AG09319 (cell line): Measurements from ENCODE around the gene ANKRD62.

Experiments
- DNase-seq: peaks from one replicate; pipeline ENCODE4 v3.0.0-alpha.2; 2010; ENCODE audit warnings: low read depth; ENCODE audit errors: extremely low read depth
- TF ChIP-seq, protein P1 (sequence below): IDR thresholded peaks from 2 replicates; pipeline ENCODE4 v1.5.1; 2011; ENCODE audit warnings: low read depth, mild to moderate bottlenecking, inconsistent platforms, low read length, moderate library complexity

The ANKRD62 gene

DNA sequence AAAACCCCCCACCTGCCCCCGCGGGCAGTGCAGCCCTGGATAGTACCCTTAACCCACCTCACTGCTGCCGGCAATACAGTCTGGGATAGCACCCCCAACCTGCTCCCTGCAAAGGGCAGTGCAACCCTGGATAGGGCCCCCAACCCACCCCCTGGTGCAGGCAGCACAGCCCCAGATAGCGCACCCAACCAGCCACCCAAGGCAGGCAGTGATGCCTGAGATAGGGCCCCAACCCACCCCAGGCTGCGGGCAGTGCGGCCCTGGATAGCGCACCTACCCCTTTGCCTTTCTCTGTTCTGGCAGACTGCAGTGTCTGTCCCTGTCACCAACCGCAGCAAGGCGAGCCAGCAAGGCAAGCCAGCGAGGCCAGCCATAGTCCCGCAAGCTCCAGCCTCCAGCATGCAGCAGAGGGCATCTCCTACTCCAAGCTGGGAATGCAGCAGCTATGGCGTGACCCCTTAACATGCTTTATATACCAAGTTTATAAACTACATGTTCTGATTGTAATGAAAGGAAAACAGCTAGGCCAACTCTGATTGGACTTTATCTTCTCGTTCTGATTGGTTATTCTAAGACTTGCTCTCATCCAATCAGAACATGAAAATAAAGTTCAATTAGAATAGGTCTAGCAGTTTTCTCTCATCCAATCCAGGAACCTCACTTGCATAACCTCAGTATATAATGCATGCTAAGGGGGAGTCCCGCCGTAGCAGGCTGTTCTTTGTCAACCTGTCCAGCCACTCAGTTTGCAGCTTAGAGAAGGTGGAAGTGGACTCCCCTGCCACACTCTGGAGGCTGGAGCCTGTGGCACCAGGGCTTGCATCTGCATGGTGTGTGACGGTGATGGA lies 34.1 kb upstream of the ANKRD62 start:
- TF ChIP-seq, protein P1, sequence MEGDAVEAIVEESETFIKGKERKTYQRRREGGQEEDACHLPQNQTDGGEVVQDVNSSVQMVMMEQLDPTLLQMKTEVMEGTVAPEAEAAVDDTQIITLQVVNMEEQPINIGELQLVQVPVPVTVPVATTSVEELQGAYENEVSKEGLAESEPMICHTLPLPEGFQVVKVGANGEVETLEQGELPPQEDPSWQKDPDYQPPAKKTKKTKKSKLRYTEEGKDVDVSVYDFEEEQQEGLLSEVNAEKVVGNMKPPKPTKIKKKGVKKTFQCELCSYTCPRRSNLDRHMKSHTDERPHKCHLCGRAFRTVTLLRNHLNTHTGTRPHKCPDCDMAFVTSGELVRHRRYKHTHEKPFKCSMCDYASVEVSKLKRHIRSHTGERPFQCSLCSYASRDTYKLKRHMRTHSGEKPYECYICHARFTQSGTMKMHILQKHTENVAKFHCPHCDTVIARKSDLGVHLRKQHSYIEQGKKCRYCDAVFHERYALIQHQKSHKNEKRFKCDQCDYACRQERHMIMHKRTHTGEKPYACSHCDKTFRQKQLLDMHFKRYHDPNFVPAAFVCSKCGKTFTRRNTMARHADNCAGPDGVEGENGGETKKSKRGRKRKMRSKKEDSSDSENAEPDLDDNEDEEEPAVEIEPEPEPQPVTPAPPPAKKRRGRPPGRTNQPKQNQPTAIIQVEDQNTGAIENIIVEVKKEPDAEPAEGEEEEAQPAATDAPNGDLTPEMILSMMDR = no peak
- no peak for DNase-seq

DNA sequence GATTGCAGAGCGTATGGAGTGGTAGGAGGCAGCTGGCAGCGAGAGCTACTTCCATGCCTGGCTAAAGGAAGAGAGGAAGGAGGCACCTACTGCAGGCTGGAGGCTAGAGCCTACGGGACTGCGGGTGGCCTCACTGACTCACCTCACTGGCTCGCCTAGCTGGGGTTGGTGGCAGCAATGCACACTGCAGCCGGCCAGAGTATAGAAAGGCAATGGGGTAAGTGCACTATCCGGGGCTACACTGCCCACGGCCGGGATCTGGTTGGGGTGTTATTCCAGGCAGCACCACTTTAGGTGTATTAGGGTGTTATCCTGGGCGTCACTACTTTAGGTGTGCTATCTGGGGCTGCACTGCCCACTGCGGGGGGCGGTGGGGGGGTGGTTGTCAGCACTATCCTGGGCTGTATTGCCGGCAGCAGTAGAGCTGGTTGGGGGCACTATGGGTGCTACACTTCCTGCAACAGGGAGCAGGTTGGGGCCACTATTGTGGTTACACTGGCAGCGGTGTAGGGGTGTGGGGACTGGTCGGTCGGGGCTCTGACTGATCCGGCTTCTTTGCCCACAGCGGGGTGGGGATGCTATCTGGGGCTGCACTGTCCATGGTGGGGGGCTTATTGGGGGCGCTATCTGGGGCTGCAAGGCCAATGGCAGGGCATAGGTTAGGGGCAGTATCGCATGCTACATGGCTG lies 33.3 kb upstream of the ANKRD62 start:
- DNase-seq = no peak
- TF ChIP-seq, protein P1 = no peak

DNA sequence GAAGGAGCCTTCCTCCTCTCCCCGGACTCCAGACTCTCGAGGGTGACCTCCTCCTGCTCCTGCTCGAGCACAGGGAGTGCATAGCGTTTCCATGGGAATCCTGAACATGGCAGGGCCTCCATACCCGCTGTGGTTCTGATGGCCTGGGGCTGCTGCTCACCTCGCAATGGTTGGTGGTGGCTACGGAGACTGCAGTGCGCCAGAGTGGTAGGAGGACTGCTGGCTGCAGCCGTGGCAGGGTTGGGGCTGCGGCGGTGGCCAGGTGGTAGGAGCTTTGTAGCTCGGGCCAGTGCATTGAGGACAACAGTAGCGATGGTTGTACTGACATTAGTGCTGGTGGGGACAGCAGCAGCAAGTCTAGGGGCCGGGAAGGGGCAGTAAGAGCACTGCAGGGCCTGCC lies 32.0 kb upstream of the ANKRD62 start:
- TF ChIP-seq, protein P1 = no peak

DNA sequence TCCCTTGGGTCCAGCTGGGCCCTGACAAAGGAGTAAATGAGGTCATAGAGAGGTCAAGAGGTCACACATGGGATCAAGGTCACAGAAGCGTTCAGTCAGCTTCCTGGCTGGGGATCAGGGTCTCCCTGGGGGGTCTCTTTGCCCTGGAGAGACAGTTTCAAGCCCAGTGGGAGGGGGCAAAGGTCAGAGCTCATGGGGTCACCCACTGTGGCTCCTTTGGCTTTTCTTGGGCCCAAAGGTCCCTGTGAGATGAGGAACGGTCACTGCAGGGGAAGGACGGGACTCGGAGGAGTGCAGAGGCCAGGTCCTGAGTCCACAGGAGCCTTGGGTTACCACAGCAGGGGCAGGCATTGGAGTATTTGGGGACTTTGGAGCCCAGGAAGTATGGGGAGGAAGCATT lies 30.7 kb upstream of the ANKRD62 start:
- no peak for DNase-seq
- TF ChIP-seq, protein P1 = no peak

More for the DNA sequence above, 32.0 kb upstream of the ANKRD62 start:
- no peak for DNase-seq

DNA sequence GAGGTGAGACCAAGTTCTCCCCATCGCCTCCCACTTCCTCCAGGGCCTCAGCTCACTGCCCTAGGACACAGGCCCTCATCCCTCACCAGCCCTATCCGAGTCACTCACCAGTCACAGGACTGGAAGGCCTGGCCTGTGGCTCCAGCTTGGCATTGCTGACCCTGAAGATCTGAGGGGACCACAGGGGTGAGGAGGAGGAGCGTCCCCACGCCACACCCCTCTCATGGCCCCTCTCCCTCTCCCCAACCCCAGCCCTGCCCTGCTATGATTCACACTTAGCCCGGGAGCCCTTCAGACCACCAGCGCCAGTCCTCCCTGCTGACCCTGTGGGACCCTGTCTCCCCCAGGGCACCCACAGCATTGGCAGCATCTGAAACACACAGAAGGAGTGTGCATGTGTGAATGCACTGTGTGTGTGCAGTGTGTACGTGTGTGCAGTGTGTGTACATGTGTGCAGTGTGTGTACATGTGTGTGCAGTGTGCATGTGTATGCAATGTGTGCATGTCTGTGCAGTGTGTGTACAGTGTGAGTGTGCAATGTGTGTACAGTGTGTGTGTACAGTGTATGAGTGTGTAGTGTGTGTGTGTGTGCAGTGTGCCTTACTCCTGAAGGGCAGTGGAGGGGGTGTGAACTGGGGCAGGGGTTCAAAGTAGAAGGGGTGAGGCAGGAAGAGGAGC lies 29.4 kb upstream of the ANKRD62 start:
- no peak for DNase-seq
- TF ChIP-seq, protein P1 = no peak

DNA sequence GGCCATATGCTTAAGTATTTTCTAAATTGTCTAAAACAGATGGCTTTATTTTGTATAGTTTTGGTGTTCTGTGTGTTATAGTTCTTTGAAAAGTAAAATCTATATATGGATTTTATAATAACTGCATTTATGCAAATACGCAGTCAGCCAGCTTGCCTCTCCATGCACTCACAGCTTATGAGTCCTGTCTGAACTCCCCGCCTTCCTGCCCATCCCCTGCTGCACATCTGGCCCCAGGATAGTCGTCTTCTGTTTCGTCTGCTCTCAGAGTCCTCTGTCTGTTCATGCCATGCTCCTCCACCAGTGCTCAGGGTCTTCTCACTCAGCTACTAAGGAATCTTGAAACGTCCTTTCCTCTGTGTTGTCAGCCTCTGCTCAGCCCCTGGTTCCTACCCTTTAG lies 28.2 kb upstream of the ANKRD62 start:
- TF ChIP-seq, protein P1 = no peak
- DNase-seq = no peak
